GF-D8 (cell line): Measurements from ENCODE around the gene CHAT.
"Not testable (repeated sequence)": the region's sequence is repeated elsewhere in the genome, so short reads cannot be mapped to it uniquely, and the experiment has no call there.

Source experiments
- DNase-seq: peaks from one replicate; lab custom pipeline; 2025; lab: John Stamatoyannopoulos, UW

The CHAT gene

GRCh38 chr10:49653273-49653929 is 39.6 kb downstream of the CHAT start:
- DNase-seq, result no peak

GRCh38 chr10:49654036-49654693 is 40.3 kb downstream of the CHAT start:
- DNase-seq, result no peak

GRCh38 chr10:49655099-49655498 is 41.3 kb downstream of the CHAT start:
- no peak for DNase-seq

DNA sequence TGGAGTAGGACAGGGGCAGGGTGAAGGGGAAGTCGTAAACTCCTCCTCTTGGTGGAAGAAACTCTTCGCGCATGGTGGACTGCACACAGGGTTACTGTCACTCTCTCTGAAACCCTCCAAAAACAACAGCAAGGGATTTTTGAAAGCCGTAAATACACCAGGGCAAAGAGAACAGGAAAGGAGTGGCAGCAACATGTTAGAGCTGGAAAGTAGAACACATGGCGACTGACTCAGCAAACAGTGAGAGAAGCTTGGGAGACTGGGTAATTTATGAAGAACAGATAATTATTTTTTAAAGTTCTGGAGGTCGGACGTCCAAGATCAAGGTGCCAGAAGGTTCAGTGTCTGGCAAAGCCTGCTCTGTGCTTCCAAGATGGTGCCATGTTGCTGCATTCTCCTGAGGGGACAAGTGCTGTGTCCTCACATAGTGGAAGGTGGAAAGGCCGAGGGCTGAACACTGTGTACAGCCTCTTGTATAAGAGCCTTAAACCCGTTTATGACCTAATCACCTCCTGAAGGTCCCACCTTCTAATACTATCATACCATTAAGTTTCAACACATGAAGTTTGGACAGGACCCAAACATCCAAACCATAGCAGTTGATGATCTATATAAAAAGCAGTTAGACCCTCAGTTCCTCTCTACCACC is 43.1 kb downstream of the CHAT start:
- no peak for DNase-seq

DNA sequence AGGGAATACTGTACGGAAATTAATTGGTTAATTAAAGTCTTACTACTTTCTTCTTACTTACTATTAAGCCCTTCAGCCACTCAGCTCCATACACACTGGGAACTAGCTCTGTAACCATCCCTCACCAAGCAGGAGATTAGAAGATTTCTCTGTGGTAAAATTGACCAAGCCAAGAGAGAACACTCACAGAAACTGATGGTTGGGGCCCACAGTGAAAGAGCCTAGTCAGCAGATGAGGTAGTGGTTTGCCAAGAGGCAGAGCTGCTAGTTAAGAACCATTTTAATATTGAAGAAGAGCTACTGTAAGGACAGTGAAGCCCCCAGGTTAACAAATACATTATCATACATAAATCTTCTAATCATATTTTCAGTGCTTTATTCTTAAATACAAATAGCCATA is 43.8 kb downstream of the CHAT start:
- DNase-seq, result no peak

- DNase-seq, result no peak
These were observed 47.5 kb downstream of the CHAT start for GRCh38 chr10:49661140-49661856.

GRCh38 chr10:49662169-49662830 is 48.5 kb downstream of the CHAT start:
- DNase-seq, result no peak

DNA sequence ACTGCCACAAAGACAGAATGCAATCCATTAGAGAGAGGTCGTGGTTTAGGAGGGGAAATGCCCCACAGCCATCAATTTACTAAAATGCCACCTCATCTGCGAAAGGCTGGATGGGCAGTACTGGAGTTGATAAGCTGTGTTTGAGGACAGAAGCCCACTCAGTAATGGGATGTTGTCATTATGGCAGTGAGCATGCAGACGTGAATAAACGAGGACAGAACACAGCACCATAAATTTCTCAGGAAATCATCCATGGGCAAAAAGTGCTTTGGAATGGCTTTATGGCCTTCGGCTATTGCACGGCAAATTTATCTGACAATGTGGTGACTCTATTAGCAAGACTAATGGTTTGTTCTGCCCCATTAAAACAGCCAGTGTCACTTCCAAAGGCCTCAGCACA is 49.8 kb downstream of the CHAT start:
- no peak for DNase-seq

DNA sequence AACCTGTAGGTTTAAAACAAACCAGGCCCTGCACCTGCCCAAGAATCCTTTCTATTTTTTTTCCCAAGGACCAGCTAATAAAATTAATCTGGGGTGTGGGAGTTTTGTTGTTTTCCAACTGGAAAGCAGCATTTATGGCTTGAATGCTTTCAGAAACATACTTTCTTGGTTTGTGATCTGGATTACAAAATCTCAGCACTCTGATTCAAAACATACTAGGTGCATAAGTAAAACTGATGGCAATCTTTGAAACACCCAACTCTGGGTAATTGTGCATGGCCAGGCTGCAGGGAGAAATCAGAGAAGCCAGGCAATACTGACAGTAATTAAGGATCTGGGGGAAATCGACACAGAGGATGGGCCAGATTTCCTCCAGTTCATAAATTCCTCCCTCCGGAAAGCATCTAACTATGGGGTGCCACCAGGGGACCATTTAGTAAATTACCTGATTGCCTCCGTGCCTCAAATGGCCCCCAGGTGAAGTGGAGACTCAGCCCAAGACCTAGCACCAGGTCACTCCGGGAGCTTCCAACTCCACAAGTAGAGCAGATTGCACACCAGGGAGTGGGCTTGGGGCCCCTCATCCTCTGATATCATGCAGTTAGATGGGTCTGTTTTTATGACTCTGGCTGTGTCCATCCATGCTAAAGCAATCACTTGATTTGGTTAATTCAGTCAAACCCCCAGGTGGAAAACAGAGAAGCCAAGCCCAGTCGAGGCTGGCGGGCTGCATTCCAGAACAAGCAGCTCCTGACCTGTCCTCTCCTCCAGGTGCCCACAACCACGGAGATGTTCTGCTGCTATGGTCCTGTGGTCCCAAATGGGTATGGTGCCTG is 50.4 kb downstream of the CHAT start:
- DNase-seq, result no peak

- DNase-seq, result no peak
These were observed 51.1 kb downstream of the CHAT start for GRCh38 chr10:49664842-49665355.

DNA sequence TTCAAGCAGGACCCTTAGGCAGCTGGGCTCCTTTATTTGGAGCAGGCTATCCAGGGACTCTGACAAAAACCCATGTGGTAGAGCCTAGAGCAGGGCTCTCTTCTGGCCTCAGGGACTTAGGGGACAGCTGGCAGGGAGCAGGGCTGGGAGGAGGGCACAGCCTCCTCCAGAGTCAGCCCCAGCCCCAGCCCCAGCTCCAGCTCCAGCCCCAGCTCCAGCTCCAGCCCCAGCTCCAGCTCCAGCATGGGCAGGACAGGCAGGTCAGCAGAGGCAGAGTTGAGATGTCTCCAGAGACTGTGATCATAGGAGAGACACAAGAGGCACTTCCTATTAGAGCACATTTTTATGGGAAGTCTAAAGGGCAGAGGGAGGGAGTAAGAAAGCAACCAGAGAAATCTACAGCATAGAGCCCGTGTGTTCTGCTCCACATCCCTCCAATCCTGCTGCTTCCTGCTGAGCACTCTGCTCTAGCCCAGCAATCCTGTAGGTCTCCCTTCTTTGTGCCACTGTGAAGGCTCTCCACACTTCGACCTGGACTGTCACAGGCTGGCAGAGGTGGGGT is 52.3 kb downstream of the CHAT start:
- DNase-seq, result no peak

DNA sequence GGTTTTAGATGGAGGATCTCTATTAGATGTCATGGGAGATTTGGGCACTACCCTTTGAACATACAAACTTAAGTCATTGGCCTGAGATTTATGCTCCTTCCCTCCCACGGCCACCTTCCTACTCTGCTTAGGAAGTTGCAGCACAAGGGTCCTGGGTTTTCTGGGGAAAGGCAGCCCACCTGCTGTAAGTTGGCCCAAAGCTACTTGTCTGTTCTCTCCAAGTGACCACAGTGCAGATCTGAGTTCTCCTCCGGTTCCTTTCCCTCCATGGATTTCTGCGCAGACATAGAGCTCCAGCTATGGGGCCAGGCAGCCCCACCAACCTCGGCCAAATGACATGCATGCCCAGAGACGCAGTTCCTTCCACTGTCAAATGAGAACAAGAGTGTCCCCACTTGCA is 52.8 kb downstream of the CHAT start:
- DNase-seq, result no peak

DNA sequence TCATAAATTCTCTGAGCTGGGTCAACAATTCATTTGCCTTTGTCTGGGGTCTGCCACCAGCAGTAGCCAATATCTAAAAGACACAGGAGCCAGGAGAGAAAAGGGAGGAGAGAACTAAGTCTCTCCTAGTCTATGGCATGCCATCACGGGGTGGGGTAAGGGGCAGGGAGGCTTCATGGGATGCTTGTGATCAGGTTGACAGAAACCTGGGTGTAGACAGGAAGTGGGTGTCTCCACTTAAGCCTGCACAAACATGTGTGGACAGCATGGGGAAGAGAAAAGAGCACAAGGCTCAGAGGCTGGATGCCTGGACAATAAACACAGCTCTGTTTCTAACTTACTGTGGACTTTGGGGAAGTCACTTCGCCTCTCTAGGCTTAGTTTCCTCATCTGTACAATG is 54.2 kb downstream of the CHAT start:
- DNase-seq, result no peak

DNA sequence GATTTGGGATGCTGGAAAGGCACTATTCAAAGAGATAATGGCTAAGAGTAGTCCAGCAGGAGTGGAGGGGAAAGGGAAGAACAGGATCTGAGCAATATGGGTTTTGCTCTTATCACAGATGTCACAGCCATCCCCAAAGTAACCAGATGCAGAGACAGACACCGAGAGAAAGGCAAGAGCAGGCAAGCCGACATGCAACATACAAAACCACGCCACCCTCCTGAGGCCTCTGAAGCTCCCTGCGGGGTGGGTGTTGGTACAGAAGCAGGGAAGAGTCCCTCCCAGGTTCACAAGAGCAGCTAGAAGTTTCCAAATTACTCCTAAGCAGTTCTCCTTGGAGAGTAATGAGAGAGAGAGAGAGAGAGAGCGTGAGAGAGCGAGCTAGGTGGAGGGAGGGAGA is 54.8 kb downstream of the CHAT start:
- DNase-seq, result no peak

DNA sequence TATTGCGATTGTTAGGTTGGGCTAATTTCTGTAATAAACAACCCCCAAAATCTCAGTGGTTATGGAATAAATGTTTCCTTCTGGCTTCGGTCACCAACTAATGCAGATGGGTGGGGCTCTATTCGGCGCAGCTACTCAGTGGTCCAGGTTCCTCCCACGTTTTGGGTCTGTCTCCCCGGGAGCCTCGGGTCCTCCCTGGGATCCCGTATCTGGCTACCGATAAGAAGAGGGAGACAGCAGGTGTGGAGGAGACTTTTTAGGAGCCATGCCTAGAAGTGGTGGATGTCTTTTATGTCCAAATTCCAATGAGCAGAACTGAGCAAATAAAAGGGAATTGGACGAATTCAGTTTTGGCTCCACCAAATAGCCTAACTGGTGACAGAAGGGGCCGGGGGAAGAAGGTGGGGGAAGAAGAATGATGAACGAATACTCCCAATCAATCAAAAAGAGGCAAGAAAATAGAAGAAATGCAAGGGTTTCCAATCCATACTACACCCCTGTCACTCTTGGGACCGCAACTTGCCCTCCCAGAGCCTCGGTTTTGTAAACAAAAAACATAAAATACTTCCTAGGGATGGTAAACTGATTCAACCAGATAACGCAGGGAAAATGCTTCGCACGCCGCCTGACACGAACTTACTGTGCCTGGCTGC is 65.1 kb downstream of the CHAT start:
- DNase-seq, result no peak

DNA sequence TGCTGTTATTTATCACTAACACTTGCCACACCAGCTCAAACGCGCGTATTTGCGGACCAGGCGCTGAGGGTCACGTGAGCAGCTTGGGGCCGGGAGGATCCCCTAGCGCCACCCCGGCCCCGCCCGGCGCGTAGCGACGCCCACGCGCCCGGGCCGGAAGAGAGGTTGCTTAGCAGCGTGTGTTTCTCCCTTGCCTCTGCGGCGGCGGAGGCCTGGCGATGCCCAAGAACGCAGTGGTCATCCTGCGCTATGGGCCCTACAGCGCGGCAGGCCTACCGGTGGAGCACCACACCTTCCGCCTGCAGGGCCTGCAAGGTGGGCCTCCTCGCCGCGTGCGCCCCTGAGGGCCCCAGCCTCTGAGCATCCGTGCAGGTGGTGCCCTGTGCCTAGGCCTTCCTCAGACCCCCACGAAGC is 65.7 kb downstream of the CHAT start, which contains the start of gene C10orf53:
Gene C10orf53, plus strand, starts transcription at position 172 of the 414 bp plus-strand sequence. Its CDS starts 47 bp downstream, at position 219.
- no peak for DNase-seq

GRCh38 chr10:49682449-49682848 is 68.6 kb downstream of the CHAT start:
- not testable (repeated sequence) for DNase-seq

DNA sequence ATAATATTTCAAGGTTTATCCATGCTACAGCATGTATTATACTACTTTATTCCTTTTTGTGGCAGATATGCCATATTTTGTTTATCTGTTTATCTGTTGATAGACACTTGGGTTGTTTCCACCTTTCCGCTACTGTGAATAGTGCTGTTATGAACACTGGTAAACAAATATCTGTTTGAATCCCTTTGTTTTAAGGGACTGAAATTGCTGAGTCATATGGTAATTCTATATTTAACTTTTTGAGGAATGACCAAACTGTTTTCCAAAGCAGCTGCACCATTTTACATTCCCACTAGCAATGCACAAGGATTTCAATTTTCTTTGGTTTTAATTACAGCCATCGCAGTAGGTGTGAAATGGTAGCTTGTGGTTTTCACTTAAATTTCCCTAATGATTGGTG is 69.0 kb downstream of the CHAT start:
- DNase-seq, result no peak

DNA sequence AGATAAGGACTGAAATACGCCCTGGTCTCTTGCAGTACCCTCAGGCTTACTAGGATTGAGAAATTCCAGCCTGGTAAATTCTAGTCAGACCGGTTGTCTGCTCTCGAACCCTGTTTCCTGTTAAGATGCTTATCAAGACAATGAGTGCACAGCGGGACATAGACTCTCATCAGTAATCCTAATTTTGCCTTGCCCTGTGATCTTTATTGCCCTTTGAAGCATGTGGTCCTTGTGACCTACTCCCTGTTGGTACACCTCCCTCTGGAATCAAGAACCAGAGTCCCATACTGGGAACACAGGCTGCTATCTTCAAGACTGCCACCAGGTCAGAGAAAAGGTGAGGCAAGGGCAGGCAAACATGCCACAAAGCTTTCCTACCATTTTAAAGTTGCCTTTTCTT is 72.8 kb downstream of the CHAT start:
- DNase-seq, result no peak

GRCh38 chr10:49688261-49688846 is 74.5 kb downstream of the CHAT start:
- DNase-seq, result no peak
